Kidney capillary endothelial cell (primary cell): ENCODE results near the gene ARPP21.

ENCODE experiments used
- DNase-seq: peaks from one replicate; pipeline ENCODE4 v3.0.0-alpha.2; 2018; ENCODE audit warnings: low spot score

ARPP21 gene

DNA sequence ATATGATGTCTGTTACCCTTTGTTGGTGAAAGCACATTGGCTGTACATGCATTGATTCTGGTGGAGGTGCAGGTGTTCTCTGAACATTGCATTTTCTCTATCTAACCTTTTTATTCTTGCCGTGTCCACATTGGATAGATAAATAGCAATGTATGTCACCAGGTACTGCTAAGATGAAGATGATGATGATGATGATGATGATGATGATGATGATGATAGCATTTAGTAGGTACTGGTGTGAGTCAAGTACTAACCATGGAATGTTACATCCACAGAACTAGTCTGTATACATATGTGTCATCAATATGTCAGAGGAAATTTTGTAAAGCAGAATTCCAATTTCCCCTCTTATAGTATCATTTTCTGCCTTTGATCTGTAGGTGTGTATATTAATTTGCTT, 36.3 kb downstream of the ARPP21 start:
- no peak for DNase-seq

DNA sequence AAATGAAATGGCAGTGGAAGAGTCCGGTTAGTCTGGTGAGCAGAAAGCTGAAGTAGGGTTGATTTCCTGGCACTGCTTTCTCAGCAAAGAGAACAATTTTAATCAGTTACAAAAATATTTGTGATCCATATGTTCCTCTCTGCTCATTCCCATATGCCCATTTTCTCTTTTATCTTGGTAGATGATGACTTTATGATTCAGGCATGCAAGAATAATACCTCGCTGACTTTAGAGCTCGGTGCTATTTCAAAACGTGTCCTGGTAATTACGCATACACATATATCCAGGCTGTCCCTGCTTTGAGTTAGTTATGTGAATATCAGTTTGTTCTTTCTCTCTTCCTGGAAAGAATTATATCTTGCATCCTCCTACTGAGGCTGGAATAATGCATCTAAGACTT, 38.5 kb downstream of the ARPP21 start:
- no peak for DNase-seq

DNA sequence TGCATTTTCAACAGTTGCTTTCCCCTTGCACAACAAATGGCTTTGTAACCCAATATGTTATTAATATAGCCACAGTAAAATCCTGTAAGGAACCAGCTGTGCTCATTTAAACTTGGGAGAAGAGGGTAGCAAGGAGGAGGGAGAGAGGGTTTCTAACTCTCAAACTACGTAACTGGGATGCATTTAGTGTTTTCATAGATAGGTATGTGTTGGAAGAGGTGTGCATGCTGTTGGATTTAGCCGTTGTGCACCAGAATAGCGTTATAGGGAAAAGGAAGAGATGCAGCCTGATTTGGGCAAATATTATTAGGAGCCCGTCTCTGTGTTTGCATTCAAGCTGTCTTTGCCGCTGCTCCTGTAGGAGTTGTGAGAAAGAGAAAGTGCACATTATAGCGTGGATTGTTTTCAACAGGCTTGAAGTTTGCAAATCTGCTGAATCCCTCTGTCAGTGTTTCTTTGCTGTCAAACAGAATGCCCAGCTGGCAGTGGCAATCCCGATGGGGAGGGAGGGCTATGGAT, 39.4 kb downstream of the ARPP21 start:
- DNase-seq: no peak

DNA sequence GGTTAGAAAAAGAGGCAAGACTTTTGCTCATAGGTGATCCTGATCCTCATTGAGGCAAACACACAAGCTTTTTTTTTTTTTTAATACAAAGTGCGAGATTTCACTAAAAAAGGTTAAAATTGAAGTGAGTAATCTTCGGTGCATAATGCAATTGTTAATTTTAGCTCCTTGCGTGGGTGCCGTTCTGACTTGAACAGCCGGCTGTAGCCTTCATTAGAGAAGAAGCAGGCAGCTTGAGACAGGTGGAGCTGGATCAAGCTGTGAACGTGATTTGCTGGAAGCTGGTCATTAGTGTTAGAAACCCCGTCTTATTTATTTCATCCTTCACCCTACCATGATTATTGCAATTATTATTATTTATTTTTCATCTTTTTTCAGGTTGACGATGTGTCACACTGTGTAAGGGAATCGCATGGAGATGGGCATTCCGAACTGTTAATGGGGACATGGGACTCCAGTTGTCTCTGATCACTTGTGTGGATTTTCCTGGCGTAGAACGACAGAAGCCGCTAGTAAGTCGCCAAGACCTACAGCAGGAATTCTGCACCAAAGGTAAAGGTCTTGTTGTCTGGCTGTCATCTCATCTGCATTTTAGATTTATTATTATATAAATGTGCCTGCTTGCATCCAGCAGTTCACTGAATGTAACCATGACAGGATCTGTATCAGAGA, 40.2 kb downstream of the ARPP21 start:
- no peak for DNase-seq

DNA sequence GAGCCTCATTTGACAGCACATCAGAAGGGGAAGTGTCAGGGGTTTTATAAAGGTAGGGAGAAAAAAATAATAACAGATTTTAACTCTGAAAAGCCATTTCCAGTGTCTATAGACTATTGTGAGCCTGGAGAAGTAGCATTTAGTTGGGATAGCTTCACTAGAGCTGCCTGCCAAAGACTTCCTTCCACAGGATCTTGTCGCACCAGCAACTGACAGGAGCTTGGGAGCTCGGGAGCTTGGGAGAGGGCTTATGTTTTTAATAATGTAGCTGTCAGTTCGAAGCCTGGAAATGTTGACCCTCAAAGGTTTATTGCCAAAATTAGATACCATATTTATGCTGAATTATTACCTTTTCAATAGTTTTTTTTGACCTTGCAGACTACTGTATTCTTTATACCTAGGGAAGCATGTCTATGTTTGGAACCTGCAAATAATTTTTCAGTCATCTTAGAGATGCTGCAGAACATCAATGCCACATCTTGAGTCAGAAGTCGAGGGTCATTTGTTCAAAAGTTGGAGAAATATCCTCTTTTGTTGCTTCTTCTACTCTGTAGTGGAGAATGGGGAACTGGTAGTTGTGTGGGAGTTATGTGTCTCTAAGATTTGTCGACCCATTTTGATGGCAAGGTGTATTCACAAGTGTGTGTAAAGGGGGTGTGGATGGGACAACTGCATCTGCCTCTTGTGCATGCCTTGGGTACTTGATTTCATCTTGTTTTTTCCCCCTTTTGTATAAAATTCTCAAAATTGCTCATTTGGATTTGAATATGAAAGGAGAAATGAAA, 41.7 kb downstream of the ARPP21 start:
- no peak for DNase-seq

DNA sequence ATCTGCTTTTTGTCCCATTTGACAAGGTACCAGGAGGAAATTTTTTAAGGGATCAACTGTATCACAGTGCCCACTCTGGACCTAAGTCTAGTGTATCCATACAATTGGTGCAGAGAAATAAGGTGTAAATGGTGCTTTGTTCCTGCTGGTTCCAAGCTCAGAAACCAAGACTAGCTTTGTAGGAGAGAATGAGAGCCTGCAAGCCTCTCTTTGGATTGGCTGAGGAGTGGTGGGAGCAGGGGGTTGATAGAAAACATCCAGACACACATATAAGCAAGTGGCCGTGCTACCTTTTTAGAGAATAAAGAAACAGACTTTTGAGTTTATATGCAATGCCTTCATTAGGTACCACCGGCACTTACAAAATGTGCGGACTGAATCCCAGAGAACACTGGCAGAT, 45.8 kb downstream of the ARPP21 start:
- DNase-seq: no peak

DNA sequence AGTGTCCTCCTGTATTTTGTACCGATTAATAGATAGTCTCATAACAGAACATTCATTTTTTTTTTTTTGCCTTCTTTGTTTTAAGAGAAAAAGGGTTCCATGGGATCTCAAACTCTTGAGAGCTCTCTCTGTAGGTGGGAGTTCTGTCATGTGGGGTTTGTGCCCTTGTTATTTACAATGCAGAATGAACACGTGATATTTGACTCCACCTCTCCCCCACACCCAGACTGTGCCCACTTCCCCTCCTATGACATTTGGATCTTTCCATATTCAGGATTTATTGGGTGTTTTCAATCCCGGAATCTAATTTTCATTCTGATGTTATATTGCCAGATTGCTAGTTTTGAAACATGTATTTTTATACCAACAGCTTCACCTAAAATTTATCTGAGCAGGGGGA, 49.5 kb downstream of the ARPP21 start:
- no peak for DNase-seq

DNA sequence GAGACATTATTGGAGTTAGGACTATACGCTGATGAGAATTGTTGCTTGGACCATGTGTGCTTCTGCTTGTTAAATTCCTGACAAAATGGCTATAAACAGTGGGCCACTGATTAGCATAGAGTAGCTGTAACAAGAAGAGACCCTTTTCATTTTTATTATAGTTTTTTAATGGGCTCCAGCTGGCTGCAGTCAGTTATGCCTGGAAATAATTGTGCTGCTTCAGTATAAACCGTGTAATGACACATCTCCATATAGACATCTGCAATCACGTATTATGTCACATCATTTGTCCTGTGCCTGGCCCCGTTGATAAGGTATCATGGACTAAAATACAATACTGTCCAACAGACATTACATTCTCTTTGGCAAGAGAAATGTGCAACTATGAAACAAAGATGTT, 50.9 kb downstream of the ARPP21 start:
- no peak for DNase-seq

DNA sequence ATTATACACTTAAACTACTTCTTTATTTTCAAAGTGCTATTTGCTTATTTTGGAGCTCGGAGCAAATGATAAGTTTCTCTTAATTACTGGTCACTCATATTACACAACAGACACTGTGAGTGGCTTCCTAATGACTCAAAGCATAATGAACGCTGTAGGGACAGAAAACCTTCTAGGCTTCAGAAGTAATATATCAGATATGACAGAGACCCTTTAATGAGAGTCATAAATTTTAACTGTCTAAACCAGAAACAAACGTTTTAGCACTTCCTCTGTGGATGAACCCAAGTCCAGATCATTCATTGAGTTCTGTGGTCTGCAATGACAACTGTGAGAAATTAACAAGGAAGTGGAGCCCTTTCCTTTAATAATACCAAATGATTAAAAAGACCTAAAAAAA, 66.6 kb downstream of the ARPP21 start:
- no peak for DNase-seq

DNA sequence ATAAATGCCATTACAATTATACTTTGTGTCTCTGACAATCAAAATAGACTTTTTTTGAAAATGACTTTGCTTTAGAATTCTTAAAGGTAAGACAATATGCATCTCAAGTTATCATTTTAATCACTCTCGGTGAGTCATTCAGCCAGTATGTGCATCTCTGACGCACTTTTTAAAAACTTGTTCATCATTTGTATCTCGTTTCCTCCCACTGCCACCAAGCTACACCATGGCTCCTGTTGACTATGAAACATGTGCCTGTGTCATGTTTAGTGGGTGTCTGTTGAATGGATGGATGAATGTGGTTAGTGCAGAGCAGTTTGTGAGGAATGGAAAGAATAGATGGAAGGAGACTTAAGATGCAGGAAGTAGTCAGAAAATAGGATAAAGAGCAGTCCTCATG, 68.6 kb downstream of the ARPP21 start:
- no peak for DNase-seq

DNA sequence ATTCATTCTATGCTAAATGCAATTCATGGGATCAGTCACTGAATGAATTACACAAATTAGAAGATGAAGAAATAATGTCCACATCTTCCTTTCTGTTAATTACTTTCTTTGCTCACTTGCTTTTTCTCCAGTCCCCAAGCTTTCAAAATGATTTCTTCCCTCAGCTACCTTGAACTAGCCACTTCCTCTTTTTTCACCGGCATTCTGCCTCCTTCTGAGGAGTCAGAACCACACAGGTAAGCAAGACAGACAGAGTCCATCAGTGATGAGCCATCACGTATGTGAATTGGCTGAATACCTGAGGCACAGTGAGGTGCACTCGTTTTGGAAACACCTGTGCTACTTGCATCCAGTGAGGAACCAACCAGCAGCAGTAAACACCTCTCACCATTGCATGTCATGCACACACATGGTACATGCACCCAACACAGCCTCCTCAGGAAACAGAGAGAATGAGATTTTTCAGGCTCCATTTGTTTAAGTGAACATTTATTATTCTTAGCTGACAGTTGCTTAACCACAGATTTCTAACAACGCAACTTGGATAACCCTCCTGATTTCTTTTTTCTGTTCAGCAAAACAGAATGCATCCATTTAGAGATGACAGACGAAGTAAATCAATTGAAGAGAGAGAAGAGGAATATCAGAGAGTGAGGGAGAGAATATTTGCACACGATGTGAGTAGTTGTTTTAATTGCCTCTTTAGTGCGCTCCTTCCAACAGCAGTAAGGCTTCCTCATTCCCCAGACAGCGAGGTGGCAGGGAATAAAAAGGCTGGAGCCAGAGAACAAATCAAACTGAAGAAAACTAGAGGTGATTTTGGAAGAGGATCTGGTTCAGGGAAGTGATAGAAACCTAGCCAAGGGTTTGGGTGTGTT, 69.3 kb downstream of the ARPP21 start:
- no peak for DNase-seq

DNA sequence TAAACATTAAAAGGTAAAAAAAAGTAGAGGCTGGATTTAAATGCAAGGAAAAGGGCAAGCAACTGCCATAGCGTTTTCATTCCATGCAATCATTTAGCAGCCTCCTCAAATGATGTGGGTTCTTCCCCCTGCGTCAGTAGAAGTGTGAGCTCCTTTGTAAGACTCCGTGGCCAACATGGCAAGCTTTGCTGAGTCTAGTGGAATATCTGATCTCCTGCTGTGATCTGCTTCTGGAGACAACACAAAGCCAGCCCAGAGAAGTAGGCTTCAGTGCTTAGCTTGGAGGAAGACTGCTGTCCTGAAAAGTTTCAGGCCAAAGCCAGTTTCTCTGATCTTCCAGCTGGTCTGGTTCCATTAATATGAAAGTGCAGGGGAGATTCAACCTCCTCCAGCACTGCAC, 70.4 kb downstream of the ARPP21 start:
- no peak for DNase-seq

DNA sequence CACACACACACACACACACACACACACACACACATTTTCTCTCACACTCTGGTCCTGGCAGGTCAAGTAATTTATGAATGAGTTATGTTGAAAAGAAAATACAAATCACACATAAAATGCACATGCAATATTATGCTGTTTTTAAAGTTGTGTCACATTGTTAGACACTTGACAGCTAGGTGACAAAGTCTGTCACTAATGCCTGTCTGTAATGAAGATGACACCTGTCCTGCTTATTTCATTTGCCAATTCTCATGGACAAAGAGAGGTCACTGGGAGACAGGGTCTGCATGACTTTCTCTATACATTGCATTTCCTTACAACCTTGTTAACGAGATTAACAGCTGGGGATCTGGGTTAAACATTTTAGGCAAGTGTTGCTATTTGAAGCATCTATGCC, 71.2 kb downstream of the ARPP21 start:
- no peak for DNase-seq

DNA sequence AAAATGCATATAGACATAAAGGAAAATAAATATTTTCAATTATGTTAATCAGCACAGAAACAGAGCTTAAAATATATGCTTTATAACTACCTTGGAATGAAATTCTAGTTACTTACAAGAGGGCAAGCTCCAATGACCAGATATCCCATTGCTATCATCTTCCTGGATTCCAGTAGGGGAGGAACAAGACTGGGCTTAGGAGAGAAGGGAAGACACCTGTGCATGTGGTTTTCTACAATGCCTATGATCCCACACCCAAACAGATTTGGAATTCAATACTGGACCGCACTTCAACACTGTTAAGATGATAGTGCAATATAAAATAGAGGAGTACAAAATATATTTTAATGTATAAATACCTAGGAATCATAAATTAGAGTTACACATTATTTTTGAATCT, 79.6 kb downstream of the ARPP21 start:
- no peak for DNase-seq

DNA sequence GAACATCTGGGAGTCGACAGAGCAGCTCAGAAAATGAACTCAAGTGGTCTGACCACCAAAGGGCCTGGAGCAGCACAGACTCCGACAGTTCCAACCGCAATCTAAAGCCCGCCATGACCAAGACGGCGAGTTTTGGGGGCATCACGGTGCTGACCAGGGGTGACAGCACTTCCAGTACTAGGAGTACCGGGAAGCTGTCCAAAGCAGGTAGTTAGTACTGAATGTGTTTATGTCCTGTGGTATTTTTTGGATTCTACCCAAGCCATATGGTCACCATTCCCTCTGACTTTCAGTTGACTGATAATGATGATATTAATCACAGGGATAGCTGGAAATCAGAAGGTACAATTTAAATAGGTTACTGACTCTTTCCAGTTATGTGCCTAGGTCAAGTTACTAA, 82.3 kb downstream of the ARPP21 start:
- DNase-seq: no peak

DNA sequence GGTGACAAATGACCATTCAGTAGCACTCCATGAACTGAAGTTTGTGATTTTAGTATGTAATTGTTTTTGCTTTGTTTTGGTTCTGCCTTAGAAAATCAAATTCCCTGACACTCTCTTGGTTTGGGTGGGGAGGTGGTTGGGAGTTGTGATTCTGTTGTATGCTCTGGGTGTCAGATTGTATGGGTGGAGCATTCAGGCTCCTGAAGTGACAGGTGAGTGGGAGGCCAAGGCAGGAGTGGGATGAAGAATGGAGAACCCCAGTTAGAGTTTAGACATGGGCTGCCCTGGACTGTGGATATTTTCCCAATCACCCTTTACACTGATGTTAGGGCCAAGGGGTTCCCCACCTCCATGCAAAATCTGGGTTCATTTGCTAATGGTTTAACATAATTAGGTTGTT, 83.6 kb downstream of the ARPP21 start:
- no peak for DNase-seq

DNA sequence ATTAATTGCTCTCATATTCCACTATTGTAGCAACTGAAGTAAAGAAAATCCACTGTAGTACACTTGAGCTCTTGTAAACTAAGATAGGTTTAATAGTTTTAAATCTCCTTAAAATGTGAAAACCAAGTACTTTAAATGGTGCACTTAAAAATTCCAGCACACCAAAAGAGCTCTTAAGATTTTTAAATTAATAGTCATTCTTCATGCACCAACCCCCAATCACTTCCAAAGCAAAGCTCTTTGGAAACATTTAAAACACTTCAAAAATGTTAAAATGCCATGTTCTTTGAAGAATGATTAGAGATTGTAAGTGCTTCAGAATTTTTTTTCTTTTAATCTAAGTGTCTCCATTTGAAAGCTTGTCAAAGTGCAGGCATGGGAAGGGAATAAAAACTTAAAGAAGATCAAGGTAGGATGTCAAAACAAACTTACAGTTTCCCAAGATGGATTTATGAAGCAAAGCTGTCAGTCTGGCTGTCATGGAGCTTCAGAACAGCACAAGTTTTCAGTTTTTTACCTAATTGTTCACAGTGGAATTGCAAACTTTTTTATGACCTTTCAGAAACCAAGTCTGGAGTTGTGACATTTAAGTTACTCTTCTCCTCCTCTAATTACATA, 84.3 kb downstream of the ARPP21 start:
- DNase-seq: no peak

DNA sequence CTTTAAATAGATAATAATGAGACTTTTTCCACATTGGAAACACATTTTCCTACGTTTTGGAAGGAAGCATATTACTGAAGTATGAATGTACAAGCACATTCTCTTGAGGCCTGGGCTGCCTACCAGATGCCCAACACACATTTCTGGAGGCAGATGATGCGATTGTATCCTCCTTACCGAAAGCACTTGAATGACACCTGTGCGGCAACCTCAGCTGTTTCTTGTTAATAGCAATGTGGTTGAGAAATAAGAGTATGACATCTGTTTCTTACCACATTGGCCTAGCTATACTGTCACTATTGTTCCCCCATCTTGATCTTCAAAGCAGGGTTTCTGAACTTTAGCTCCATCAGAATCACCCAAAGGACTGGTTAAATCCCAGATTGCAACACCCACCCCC, 84.8 kb downstream of the ARPP21 start:
- DNase-seq: no peak

DNA sequence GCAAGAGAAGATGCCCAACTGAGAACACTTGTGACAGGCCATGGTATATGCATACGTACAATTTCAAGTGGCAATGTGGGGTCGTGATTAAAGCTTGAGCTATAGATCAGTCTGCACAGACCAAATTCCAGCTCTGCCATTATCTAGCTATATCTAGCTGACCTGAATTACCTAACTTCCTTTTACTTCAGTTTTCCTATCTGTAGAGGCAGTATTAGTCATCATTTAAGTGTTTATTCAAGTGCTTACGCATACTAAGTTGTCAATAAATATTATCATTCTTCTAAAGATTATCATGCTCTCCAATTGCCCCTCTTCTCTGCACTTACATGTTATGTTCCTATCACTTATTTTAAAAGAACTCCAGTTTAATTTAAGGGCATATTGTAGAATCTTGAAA, 87.9 kb downstream of the ARPP21 start:
- no peak for DNase-seq

DNA sequence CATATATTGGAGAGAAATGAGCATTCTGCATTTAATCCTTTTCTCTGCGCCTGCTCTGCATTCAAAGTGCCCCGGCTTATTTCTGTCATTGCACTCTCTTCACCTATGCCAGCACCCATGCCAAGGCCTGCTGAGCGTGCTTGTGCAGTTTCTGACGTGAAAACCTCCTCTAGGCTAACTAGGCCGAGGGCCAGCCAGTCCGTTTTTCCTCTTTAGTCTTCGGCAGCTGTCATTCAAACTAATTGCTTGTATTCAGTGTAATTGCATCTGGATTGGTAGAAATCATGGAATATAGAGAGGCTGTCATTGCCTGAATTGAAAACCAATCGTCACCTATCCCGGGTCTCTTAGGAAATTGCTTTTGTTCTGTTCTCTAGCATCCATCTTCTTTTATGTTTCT, 94.0 kb downstream of the ARPP21 start:
- DNase-seq: no peak

DNA sequence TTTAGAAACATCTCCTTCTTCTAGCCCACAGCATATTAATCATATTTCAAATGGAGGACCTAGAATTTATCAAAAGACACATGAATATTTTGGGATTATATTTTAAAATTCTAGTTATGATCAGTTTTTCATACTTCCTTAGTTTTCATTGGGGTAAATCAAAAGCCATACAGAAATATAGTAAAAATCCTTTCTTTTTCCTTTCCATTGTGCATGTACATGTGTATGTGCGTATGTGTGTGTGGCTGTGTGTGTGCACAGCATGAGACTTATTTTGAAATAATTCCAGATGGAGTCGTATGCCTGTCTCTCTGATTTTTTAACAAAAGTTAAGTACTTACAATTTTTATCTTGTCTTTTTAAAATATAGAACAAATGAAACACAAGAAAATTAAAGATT, 94.5 kb downstream of the ARPP21 start:
- no peak for DNase-seq

DNA sequence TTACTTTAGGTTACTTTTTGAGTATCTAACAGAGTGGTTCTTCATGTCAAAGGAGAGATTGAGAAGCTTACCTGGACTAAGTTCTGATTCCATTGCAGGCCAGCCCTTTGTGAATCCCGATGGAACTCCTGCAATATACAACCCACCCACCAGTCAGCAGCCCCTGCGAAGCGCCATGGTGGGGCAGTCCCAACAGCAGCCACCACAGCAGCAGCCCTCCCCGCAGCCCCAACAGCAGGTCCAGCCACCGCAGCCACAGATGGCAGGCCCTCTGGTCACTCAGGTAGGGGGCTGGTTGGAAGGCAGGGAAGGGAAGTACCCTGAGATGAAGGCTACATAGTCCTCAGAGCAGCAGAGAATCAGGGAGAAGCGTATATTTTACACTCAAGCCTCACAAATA, 97.8 kb downstream of the ARPP21 start:
- no peak for DNase-seq
